HG02852 (cell line): ENCODE measurements around the gene NEUROD2.

Experiments
- ATAC-seq: cut with Tn5 transposase; IDR thresholded peaks from one replicate; pipeline ENCODE4 v1.9.1; 2021; ENCODE audit warnings: mild to moderate bottlenecking, moderate library complexity; ENCODE audit not compliant: unreplicated experiment

The NEUROD2 gene

DNA sequence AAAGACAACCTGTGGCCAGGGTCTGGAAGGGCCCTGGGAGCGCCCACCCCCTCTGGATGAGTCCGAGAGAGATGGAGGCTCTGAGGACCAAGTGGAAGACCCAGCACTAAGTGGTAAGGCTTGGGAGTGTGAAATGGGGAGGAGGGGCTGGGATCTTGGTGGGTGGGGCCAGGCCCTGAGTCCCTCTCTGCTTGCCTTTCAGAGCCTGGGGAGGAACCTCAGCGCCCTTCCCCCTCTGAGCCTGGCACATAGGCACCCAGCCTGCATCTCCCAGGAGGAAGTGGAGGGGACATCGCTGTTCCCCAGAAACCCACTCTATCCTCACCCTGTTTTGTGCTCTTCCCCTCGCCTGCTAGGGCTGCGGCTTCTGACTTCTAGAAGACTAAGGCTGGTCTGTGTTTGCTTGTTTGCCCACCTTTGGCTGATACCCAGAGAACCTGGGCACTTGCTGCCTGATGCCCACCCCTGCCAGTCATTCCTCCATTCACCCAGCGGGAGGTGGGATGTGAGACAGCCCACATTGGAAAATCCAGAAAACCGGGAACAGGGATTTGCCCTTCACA is 28.0 kb upstream of the NEUROD2 start:
- ATAC-seq: no peak

DNA sequence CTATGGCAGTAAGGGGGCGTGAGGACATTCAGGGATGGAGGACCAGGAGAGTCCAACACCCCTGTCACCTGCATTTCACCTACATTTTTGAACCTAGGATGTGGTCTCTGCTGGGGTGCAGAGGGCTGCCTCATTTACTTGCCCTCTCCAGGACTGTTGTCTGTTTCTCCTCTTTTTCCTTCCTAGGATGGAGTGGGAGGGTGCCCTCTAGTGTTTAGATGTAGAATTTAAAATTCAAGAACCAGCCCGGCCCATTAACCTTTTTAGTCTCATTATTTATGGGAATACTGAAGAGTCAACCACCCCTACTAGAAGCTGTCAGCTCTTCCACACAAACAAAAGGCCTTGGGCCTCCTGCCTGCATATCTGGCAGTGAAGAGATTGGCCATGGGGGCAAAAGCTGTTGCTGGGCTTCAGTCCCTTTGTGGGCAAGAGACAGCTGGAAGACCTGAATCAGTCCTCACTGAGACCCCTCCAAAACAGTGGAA is 26.7 kb upstream of the NEUROD2 start:
- ATAC-seq: no peak

DNA sequence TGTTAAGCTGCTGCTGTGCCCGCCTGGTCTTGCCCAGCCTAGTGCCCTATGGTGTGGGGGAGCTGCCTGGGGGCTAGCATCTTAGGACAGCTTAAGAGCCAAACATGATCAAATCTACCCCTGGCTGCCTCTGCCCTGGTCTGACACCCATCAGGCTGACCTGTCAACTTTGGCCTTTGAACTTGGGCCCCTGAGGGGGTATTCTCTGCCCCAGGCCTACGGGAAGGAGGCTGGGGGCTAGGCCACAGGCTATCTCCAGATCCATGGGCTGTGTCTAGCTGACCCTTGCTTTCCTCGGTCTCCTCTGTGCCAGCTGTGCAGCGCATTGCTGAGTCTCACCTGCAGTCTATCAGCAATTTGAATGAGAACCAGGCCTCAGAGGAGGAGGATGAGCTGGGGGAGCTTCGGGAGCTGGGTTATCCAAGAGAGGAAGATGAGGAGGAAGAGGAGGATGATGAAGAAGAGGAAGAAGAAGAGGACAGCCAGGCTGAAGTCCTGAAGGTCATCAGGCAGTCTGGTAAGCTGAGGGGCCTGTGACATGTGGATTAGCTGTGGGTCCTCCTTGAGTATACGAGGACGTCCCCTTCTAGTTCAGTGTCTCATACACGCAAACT is 26.0 kb upstream of the NEUROD2 start:
- no peak for ATAC-seq

DNA sequence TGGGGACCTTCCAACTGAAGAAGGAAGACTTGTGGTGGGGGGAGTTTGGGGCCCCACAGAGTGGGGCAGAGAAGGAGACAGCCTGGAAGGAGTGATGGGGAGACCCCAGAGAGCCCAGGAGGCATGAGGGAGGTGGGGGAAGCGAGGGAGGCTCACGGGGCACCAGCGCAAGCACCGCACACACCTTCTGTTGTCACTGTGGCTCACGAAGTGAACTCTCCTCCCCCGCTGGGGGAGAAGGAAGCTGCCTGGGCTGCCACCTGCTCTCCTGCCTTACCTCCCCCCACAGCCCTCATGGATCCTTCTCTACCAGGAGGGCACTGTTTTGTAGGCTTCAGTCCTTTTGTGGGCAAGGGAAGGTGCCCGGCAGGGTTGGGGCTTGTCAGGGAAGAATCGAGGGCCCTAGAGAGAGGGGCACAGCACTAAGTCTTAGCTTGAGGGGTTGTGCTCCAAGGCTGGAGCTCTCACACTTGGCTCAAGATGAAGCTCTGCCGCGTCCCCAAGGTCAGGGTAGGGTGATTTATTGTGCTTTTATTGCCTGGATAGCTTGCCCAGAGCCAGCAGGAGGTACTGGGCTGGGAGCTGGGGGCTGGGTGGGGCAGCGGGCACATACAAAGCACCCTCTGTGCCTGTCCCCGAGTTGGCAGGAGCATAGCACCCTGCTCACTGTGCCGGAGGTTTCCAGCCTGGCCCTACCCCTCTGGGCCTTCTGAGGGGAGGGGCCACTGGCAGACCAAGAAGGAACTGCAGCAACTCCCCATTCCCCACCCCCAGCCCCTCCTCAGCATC is 24.6 kb upstream of the NEUROD2 start:
- no peak for ATAC-seq

DNA sequence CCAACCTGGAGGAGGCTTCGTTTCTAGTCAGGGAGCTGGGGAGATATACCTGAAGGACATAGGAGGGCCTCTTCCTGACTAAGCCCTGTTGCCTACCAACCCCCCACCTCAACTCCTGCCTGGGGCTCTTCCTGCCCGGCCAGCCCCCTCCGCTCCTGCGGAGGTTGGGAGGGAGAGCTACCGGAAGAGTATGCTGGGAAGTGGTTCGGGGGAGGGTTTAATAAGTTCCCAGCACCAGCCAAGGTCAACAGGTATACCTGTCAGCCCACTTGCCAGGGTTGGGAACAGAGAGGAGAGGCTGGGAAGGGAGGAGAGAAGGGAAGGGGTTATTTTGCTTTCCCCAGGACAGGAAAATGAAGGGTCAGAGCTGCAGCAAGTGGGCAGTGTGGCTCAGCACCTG is 23.7 kb upstream of the NEUROD2 start:
- no peak for ATAC-seq

DNA sequence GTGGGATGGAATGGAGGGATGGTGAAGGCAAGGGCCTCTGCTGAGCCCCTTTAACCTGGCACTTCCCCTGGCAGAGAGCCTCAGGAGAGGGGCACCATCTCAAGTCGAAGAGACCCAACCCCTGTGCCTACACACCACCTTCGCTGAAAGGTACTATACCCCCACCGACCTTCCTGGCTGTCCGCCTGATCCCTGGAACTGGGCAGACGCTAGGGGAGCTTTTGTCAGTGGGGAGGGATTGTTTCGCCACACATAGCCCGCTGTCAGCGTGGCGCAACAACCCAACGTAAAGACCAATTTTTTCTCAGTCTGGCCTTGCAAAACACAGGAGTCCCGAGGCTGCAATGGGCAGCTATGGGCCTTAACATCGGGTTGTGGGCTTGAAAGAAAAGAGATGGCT is 22.2 kb upstream of the NEUROD2 start:
- ATAC-seq: no peak

DNA sequence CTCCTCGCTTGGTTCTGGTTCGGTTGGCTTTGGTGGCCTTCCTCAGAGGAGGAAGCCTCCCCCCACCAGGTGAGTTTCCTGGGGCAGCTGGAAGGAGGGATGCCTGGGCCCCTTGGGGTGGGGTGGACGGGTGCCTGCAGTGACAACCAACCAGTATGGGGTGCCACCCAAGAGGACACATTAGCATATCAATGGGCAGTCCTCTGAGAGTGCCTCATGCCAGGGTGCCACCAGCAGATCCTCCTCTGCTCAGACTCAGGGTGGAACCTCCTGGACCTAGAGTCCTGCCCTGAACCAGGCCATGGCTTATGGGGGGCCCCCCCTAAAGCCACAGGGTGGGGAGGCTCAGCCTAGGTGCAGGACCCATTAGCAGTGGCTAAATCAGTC is 21.8 kb upstream of the NEUROD2 start:
- ATAC-seq: no peak

DNA sequence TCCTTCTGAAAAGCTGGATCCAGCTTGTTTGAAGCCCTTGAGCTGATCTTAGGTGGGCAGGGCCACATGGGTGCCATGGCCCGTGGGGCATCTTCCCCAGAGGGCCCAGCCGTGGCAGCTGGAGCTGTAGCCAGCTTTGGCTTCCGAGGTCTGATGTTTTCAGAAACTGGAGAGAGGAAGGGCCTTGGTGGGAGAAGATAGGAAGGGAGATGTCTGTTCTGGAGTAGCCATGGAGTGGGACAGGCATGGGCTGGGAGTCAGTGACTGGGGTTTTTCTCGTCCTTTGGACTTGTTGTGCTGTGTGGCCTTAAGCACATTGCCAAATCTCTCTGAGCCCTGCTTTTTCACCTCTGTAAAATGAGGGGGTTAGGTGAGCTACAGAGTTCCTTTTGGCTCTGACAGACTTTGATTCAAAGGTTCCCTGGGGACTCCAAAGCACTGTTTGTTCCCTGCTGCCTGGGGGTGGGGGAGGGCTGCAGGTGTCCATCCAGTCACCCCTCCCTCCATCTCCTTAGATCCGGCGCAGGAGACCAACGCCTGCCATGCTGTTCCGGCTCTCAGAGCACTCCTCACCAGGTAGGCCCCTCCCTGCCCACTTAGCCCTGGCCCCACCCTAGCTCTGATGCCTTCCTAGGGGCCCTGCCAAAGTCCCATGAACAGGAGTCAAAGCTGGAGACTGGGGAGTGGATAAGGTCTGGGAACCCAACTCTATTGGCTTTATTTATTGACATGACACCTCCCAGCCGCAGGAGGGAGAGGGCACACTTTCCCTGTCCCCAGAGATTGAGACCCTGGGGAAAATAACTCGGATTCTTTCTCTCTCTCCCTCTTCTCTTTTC is 21.2 kb upstream of the NEUROD2 start:
- ATAC-seq: no peak

DNA sequence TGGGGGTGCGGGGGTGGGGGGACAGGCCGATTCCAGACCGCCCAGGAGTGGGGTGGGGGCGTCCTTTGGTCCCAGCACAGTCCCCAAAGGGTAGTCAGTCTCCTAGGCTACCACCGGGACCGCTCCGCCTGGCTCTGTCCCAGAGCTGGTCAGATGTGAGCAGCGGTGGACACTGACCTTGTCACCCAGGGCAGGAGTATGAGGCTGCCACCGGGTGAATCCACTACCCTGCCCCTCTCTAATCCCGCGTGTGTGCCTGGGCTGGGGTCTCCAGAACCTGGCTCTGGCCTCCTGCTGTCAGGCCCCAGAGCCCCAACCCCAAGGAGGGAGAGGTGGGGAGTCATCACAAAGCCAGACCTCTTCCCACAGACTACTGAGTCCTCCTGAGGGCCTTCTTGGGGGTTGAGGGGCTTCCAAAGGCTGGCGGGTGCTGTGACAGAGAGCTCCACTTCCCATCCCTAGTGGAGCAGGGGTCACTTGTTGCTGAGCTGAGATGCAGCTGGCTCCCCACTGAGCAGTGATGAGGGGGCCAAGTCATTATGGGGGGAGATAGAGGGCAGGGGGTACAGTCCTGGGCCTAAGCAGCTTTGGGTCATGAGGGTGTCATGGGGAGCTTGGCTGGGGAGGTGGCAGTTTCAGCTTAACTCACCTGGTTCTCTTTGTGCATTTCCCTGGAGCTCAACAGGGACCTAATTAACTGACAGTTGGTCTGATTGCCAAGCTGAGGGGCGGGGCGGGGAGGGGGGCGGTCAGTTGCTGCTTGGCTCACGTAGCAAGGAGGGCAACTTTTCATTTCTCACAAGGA is 20.2 kb upstream of the NEUROD2 start:
- no peak for ATAC-seq

DNA sequence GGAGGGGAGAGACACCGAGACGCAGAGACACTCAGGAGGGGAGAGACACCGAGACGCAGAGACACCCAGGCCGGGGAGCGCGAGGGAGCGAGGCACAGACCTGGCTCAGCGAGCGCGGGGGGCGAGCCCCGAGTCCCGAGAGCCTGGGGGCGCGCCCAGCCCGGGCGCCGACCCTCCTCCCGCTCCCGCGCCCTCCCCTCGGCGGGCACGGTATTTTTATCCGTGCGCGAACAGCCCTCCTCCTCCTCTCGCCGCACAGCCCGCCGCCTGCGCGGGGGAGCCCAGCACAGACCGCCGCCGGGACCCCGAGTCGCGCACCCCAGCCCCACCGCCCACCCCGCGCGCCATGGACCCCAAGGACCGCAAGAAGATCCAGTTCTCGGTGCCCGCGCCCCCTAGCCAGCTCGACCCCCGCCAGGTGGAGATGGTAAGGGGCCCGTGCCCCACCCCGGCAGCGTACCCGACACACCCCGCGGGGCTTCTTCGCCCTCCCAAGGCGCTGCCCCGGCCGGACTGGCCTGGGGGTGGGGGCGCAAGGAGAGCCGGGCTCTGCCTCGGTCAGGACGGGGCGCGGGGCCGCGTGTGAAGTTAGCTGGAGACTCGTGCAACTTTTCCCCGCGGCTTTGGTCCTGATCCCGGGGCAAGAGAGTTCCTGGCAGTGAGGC is 19.5 kb upstream of the NEUROD2 start:
- no peak for ATAC-seq

DNA sequence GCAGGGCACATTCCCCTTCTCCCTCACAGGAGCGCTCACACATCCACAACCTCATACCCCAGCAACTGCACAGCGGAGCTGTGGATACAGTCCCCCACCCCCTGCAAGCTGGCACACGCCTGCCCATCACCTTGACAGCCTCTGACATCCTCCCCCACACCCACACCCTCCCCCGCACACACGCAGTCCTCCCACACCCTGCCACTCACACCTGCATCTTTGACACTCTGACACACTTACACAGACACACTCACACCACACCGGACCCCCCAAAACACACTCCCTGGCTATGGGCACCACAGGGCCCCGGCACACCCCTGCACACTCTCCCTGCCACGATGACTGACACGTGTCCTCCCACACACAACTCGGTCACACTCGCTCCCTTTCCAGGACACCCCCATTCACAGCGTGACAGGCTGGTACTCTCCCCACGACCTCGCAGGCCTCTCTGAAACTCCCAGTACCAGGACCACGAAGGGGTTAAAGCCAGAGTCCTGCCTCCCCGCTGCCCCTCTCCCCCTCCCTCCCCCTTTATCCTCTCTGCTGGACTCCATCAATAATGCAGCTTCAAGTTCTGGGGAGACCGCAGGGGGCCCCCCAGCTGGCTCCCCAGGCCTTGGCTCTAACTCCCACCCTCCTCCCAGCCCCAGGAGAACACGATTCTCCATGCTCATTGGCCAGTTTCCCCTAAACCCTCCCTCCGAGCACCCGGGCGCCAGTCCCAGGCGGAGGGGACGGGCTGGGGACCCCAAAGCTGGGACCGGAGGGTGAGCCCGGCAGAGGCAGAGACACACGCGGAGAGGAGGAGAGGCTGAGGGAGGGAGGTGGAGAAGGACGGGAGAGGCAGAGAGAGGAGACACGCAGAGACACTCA is 18.7 kb upstream of the NEUROD2 start, which contains the start of gene PPP1R1B:
Gene PPP1R1B (plus strand): TSS at position 782 of the 876 bp plus-strand sequence. CDS start 441 bp downstream, outside the sequence.
- ATAC-seq: no peak

DNA sequence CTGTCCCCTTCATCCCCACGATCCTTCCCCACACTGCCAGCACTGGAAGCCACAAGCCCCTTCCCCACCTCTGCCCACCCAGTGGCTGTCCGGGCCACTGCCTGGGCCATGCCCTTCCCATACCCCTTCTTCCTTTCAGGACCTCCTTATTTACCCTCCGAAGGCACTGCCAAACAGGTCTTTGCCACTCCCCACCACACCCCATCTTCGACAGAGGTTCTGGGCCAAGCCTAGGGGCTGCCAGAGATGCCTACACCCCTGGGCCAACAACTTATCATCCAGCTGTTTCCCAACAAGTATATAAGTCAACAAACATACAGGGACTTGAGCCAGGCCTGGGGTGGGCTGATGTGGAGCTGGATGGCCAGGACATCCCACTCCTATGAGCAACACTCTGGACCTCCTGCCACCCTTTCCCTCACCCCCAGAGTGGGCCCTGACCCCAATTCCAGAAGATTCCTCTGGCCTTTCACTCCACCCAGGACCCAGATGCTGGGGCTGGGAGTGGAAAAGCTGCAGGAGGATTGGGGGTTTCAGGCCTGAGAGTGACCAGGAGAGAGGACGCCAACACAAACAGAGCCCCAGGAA is 17.6 kb upstream of the NEUROD2 start:
- ATAC-seq: no peak

DNA sequence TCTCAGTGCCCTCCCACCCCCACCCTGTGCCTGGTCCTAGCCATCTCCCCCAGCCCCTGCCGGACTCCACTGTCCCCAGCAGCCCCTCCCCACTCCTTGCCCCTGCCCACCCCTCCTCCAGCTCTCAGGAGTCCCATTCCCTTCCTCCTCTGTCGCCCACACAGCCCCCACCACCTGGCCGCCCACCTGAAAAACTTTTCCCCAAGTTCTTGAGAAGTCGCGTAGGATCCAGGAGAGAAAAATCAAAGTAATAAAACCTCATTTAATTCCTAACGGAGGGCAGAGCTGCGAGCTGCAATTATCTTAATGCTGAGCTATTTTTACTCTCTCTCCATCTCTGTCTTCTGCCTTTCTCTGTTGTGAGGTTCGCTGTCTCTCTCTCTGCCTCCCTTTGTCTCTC is 16.6 kb upstream of the NEUROD2 start:
- ATAC-seq: no peak

DNA sequence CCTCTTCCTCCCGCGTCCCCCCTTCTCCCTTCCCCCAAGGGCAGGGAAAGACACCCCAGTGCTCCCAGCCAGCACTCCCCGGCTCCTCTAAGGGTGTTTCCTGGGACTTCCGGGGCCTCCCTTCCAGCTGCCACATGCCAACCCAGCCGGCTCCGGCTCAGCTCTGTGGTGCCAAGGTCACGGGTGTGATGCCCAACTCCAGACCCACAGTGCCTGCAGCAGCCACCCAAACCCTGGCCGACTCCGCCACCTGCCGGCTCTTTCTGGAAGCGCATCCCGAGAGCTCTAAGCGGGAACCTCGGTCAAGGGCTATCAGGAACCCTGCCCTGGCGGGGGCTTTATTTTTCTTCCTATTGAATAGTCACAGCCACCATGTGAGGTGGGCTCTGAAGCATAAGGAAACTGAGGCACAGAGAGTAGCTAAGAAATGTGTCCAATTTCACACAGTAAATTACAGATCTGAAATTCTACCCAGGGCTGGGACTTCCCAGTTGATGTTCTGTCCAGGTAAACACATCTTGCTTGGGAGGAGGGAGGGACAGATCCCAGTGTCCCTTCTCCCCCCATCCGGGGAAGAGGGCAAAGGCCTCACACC is 15.7 kb upstream of the NEUROD2 start:
- no peak for ATAC-seq

DNA sequence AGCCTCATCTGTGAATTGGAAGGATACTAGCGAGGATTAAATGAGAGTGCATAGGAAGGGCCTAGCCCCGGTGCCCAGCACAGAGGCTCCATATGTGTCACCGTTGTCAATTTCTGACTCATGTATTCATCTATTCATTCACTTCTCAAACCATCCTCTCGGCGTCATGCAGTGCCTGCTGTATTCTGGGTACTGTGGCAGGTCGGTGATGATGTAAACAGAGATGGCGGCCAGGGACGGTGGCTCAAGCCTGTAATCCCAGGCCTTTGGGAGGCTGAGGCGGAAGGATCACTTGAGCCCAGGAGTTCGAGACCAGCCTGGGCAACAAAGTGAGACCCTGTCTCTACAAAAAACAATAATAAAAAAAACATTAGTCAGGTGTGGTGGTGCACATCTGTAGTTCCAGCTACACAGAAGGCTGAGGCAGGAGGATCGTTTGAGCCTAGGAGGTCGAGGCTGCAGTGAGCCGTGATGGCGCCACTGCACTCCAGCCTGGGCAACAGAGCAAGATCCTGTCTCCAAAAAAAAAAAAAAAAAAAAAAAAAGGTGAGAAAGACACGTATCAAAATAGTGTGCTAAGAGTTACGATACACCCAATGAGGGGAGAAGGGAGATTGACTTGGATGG is 14.8 kb upstream of the NEUROD2 start:
- ATAC-seq: peak; percentile 33

DNA sequence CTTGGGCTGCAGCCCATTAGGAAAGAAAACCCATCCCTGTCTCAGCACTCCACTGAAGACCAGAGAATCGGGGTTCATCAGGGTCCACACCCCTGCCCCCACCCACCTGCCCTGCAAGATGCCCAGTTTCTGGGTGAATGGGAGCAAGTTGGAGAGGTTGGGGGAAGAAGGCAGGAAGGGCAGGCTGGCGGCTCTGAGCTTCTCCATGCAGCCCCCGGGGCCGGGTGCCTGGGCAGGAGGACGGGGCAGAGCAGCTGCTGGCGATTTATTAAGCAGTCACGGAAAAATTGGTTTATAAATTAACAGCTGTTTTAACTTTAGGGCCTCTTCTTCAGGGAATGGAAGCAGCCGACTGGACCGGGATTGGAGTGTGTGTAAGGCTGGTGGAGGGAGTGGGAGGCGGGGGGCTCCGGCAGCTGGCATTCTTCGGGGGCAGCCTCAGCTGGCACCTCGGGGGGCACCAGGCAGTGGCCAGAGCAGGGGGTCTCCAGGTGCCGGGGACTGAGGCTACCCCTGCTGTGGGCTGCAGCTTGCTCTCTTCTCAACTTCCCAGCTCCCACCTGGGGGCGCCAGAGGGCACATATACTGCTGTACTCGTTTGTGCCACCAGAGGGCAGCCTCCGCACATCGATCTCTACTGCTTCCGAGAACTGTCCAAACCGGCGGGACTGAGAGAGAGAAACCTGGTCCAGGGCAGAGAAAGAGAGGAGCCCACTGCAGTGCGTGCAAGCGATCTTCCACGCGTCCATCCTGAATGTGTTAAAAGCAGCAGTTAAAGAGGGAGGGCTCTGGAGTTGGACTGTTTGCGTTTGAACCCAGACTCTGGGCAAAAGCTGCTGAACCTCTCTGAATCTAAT is 14.0 kb upstream of the NEUROD2 start:
- ATAC-seq: peak; percentile 53

DNA sequence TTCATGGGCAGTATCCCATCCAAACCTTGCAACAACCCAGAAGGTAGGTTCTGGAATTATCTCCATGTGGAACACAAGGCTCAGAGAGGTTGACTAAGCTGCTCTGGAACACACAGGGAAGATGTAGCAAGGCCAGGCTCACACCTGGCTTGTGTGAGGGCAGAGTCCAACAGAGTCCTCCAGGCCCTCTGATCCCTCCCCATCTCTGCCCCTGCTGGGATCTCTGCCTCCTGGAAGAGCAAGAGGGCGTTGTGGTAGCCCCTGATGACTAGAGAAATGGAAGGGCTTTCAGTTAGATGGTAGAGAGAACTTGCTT is 12.0 kb upstream of the NEUROD2 start:
- ATAC-seq: no peak
